Neural cell (in vitro differentiated cells): ENCODE results near the gene RABL6. TPM values are rescaled to one million over a fixed set of nuclear protein-coding genes. Genes with fewer than 3 reads are reported as not detected.
"Not testable (repeated sequence)": the region's sequence is repeated elsewhere in the genome, so short reads cannot be mapped to it uniquely, and the experiment has no call there.

Source experiments
- H2AFZ ChIP-seq: fragments of 200-600, 300-800 bp; sonication (generic), shearing (Covaris generic); 2 replicates; pipeline ENCODE4 v1.6.0; 2014; ENCODE audit warnings: low read depth, mild to moderate bottlenecking, antibody characterized with exemption, low read length, moderate library complexity
- H3F3A ChIP-seq: fragments of 200-600 bp; shearing (Covaris generic); 2 replicates; pipeline ENCODE4 v1.6.1; 2016; ENCODE audit warnings: mild to moderate bottlenecking, moderate library complexity, mixed read lengths, antibody characterized with exemption, low read length; ENCODE audit not compliant: insufficient read depth, poor library complexity, severe bottlenecking
- H3K27ac ChIP-seq: fragments of 200-600, 300-800 bp; sonication (generic), shearing (Covaris generic); 2 replicates; pipeline ENCODE4 v1.5.1; 2014; ENCODE audit warnings: mild to moderate bottlenecking, low read length, moderate library complexity
- H3K27me3 ChIP-seq: fragments of 300-800, 200-600 bp; sonication (generic), shearing (Covaris generic); 2 replicates; pipeline ENCODE4 v1.6.0; 2014; ENCODE audit warnings: mild to moderate bottlenecking, low read depth, low read length, moderate library complexity; ENCODE audit not compliant: insufficient read depth
- H3K36me3 ChIP-seq: fragments of 300-800, 200-600 bp; sonication (generic), shearing (Covaris generic); 2 replicates; pipeline ENCODE4 v1.5.1; 2014; ENCODE audit warnings: mild to moderate bottlenecking, antibody characterized with exemption, low read length, moderate library complexity; ENCODE audit not compliant: insufficient read depth
- H3K4me2 ChIP-seq: fragments of 300-800, 200-600 bp; sonication (generic), shearing (Covaris generic); 2 replicates; pipeline ENCODE4 v1.6.0; 2014; ENCODE audit warnings: mild to moderate bottlenecking, low read length
- H3K4me3 ChIP-seq: fragments of 300-800, 200-600 bp; sonication (generic), shearing (Covaris generic); 2 replicates; pipeline ENCODE4 v1.5.1; 2014; ENCODE audit warnings: mild to moderate bottlenecking, low read length, moderate library complexity
- H3K79me2 ChIP-seq: fragments of 200-600 bp; shearing (Covaris generic); replicated peaks from 2 replicates; pipeline ENCODE4 v1.6.0; 2014; ENCODE audit warnings: mild to moderate bottlenecking, low read length, moderate library complexity; ENCODE audit not compliant: insufficient read depth
- H3K9ac ChIP-seq: fragments of 300-800, 200-600 bp; sonication (generic), shearing (Covaris generic); 2 replicates; pipeline ENCODE4 v1.6.1; 2016; ENCODE audit warnings: mild to moderate bottlenecking, low read length, mixed read lengths
- H3K9me2 ChIP-seq: fragments of 200-600 bp; shearing (Covaris generic); 2 replicates; pipeline ENCODE4 v1.6.1; 2016; ENCODE audit warnings: mild to moderate bottlenecking, low read length, mixed read lengths; ENCODE audit not compliant: insufficient read depth
- H3K9me3 ChIP-seq: fragments of 200-600, 300-800 bp; sonication (generic), shearing (Covaris generic); 2 replicates; pipeline ENCODE4 v1.6.1; 2016; ENCODE audit warnings: mild to moderate bottlenecking, mixed run types, low read length, moderate library complexity, mixed read lengths
- H4K20me1 ChIP-seq: fragments of 200-600 bp; shearing (Covaris generic); 2 replicates; pipeline ENCODE4 v1.6.1; 2016; ENCODE audit warnings: mild to moderate bottlenecking, mixed run types; ENCODE audit not compliant: insufficient read depth
- EP300 ChIP-seq: fragments of 450-650 bp; conservative IDR thresholded peaks from 2 replicates; pipeline ENCODE4 v1.6.1; 2014; ENCODE audit warnings: antibody characterized with exemption, mild to moderate bottlenecking, moderate library complexity; ENCODE audit not compliant: poor library complexity, severe bottlenecking
- MXI1 ChIP-seq: fragments of 450-650 bp; conservative IDR thresholded peaks from 2 replicates; pipeline ENCODE4 v1.6.1; 2014; ENCODE audit warnings: antibody characterized with exemption, mild to moderate bottlenecking; ENCODE audit not compliant: poor library complexity, severe bottlenecking
- POLR2AphosphoS5 ChIP-seq: IDR thresholded peaks from 2 replicates; pipeline ENCODE4 v1.6.1; 2012
- RAD21 ChIP-seq: fragments of 450-650 bp; conservative IDR thresholded peaks from 2 replicates; pipeline ENCODE4 v1.6.1; 2014; ENCODE audit warnings: antibody characterized with exemption, mild to moderate bottlenecking, moderate library complexity
- SMC3 ChIP-seq: fragments of 450-650 bp; conservative IDR thresholded peaks from 2 replicates; pipeline ENCODE4 v1.6.1; 2014; ENCODE audit warnings: antibody characterized with exemption, mild to moderate bottlenecking, moderate library complexity; ENCODE audit not compliant: poor library complexity
- TAF1 ChIP-seq: IDR thresholded peaks from 2 replicates; pipeline ENCODE4 v1.6.1; 2012; ENCODE audit warnings: low read depth
- polyA plus RNA-seq: library from polyadenylated mRNA; depleted of rRNA; stranded (reverse); fragments of >200 nt; gene quantifications from 2 replicates; pipeline ENCODE4 v1.2.3, GENCODE V29; 2014
- TF ChIP-seq, protein P1 (sequence below): IDR thresholded peaks from 2 replicates; pipeline ENCODE4 v1.6.1; 2012; ENCODE audit warnings: borderline replicate concordance
- TF ChIP-seq, protein P2 (sequence below): fragments of 450-650 bp; IDR thresholded peaks from 2 replicates; pipeline ENCODE4 v1.5.1; 2014; ENCODE audit warnings: antibody characterized with exemption, mild to moderate bottlenecking, moderate library complexity; ENCODE audit not compliant: poor library complexity, severe bottlenecking

The RABL6 gene
- polyA plus RNA-seq, 1 donor from 2014 or later, result 46.4 TPM

DNA sequence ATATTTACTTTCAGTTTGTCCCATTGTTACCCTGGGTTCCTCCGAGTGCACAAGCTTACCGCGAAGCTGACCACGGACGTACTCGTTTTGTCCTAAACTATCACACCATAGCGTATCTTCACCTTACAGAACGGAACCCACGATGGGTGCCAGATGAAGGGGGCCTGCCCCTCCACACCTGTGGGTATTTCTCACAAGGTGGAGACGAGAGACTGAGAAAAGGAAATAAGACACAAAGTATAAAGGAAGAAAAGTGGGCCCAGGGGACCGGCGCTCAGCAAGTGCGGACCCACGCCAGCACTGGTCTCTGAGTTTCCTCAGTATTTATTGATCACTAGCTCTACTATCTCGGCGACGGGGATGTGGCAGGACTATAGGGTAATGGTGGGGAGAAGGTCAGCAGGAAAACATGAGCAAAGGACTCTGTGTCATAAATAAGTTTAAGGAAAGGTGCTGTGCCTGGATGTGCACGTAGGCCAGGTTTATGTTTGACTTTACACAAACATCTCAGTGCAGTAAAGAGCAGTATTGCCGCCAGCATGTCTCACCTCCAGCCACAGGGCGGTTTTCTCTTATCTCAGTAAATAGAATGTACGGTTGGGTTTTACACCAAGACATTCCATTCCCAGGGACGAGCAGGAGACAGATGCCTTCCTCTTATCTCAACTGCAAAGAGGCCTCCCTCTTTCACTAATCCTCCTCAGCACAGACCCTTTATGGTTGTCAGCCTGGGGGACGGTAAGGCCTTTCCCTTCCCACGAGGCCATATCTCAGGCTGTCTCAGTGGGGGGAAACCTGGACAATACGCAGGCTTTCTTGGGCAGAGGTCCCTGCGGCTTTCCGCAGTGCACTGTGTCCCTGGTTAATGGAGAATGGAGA is 18.9 kb upstream of the RABL6 start:
- not testable (repeated sequence) for H3K9me3 ChIP-seq, H4K20me1 ChIP-seq, H3K4me2 ChIP-seq, H3K27ac ChIP-seq, H3K9ac ChIP-seq, H3K27me3 ChIP-seq, H3K36me3 ChIP-seq, H2AFZ ChIP-seq, H3F3A ChIP-seq, H3K9me2 ChIP-seq, H3K4me3 ChIP-seq, H3K79me2 ChIP-seq

DNA sequence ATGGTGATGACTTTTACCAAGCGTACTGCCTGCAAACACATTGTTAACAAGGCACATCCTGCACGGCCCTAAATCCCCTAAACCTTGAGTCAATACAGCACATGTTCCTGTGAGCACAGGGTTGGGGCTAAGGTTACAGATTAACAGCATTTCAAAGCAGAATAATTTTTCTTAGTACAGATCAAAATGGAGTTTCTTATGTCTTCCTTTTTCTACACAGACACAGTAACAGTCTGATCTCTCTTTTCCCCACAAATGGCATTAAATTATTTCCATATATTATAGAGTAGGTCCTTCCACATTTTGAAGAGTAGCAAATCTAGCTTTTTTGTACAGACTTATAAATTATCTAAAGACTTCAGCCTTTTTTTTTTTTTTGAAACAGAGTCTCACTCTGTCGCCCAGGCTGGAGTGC is 18.2 kb upstream of the RABL6 start:
- Histone ChIP-seq H3K27me3 (no peaks in the 10 kb centered on the region), H3F3A (peaks cover 3% of the 10 kb centered on the region), H4K20me1 (no peaks in the 10 kb centered on the region), H3K36me3 (no peaks in the 10 kb centered on the region), H3K9ac (no peak overlapping the region), H2AFZ (no peak overlapping the region), H3K9me3 (no peaks in the 10 kb centered on the region), H3K4me3 (no peak overlapping the region), H3K4me2 (no peak overlapping the region), H3K79me2 (no peaks in the 10 kb centered on the region), H3K27ac (no peak overlapping the region), H3K9me2 (no peaks in the 10 kb centered on the region)
- TF ChIP-seq, protein P1, sequence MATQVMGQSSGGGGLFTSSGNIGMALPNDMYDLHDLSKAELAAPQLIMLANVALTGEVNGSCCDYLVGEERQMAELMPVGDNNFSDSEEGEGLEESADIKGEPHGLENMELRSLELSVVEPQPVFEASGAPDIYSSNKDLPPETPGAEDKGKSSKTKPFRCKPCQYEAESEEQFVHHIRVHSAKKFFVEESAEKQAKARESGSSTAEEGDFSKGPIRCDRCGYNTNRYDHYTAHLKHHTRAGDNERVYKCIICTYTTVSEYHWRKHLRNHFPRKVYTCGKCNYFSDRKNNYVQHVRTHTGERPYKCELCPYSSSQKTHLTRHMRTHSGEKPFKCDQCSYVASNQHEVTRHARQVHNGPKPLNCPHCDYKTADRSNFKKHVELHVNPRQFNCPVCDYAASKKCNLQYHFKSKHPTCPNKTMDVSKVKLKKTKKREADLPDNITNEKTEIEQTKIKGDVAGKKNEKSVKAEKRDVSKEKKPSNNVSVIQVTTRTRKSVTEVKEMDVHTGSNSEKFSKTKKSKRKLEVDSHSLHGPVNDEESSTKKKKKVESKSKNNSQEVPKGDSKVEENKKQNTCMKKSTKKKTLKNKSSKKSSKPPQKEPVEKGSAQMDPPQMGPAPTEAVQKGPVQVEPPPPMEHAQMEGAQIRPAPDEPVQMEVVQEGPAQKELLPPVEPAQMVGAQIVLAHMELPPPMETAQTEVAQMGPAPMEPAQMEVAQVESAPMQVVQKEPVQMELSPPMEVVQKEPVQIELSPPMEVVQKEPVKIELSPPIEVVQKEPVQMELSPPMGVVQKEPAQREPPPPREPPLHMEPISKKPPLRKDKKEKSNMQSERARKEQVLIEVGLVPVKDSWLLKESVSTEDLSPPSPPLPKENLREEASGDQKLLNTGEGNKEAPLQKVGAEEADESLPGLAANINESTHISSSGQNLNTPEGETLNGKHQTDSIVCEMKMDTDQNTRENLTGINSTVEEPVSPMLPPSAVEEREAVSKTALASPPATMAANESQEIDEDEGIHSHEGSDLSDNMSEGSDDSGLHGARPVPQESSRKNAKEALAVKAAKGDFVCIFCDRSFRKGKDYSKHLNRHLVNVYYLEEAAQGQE, result no peak
- TF ChIP-seq TAF1 (no peak), MXI1 (no peak), POLR2AphosphoS5 (no peak), SMC3 (no peak), EP300 (no peak), RAD21 (no peak)
- TF ChIP-seq, protein P2, sequence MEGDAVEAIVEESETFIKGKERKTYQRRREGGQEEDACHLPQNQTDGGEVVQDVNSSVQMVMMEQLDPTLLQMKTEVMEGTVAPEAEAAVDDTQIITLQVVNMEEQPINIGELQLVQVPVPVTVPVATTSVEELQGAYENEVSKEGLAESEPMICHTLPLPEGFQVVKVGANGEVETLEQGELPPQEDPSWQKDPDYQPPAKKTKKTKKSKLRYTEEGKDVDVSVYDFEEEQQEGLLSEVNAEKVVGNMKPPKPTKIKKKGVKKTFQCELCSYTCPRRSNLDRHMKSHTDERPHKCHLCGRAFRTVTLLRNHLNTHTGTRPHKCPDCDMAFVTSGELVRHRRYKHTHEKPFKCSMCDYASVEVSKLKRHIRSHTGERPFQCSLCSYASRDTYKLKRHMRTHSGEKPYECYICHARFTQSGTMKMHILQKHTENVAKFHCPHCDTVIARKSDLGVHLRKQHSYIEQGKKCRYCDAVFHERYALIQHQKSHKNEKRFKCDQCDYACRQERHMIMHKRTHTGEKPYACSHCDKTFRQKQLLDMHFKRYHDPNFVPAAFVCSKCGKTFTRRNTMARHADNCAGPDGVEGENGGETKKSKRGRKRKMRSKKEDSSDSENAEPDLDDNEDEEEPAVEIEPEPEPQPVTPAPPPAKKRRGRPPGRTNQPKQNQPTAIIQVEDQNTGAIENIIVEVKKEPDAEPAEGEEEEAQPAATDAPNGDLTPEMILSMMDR, result no peak
